Spleen (tissue), 7 donors: Measurements from ENCODE around the gene PLEKHM2.

Experiments used
- CTCF ChIP-seq, 11 experiments: fragments of 200-600 bp in 7 of 11; fragments of 450-650 bp in 4 of 11; sonication (generic) in 4 of 11; IDR thresholded peaks in 8 of 11; conservative IDR thresholded peaks in 3 of 11; 1 replicate in 7 of 11; 2 replicates in 4 of 11; pipeline versions ENCODE4 v1.4.0 to v1.8.0; 2016 to 2021; ENCODE audit warnings: antibody characterized with exemption in 11 of 11, inconsistent platforms in 4 of 11, mild to moderate bottlenecking in 1 of 11
- POLR2A ChIP-seq, 3 donors: fragments of 450-650 bp; IDR thresholded peaks; one replicate each; pipeline ENCODE4 v1.5.1; 2017; ENCODE audit warnings: antibody characterized with exemption in 3 of 3, mild to moderate bottlenecking in 1 of 3
- POLR2AphosphoS5 ChIP-seq, 3 donors: sonication (generic); formaldehyde crosslinking; IDR thresholded peaks; one replicate each; pipeline ENCODE4 v1.5.1; 2017; ENCODE audit warnings: antibody characterized with exemption in 3 of 3
- donor health status: DM: no; HTN: no; CAD: no; lungs with moderate emphysema.
- donor health status: DM: no; HTN: no; CAD: no.
- donor health status: DM: no; HTN: no; CAD: no.

- TF ChIP-seq POLR2AphosphoS5 (IDR thresholded peaks at IDR 0.05) = peak in 2 of 3 donors; percentile 69 to 75
- TF ChIP-seq CTCF (IDR thresholded peaks at IDR 0.05 in 8 of 11, conservative IDR thresholded peaks at IDR 0.05 in 3 of 11) = no peak
- TF ChIP-seq POLR2A (IDR thresholded peaks at IDR 0.05) = peak in 1 of 3 donors; percentile 20
These were observed 12.9 kb downstream of the PLEKHM2 start for GRCh38 chr1:15696956-15697521.
